HCT116 (cell line): ENCODE results near the gene ACSL5. TPM values are rescaled to one million over a fixed set of nuclear protein-coding genes. Genes with fewer than 3 reads are reported as not detected.

Source experiments
- ATAC-seq: fragments of 200-7000 bp; cut with Tn5 transposase; 2 replicates; pipeline ENCODE4 v1.9.1; 2020; ENCODE audit warnings: mild to moderate bottlenecking, moderate library complexity
- BruUV-seq: library from RNA; stranded (reverse); fragments of 400-500 nt; replicated peaks from 2 replicates; lab custom pipeline; 2021; lab: Mats Ljungman, UMichigan
- CTCF ChIA-PET: fragments of 300-600 bp; sonication (Branson Sonifier 250); formaldehyde crosslinking; loops from one replicate; lab custom pipeline; 2021; ENCODE audit warnings: antibody characterized with exemption; lab: Charles Lee
- POLR2A ChIA-PET: fragments of 300-600, 350-600 bp; sonication (Branson Sonifier 250); formaldehyde crosslinking; loops from one replicate; lab custom pipeline; 2021; ENCODE audit warnings: antibody characterized with exemption; lab: Charles Lee
- RAD21 ChIA-PET, 2 experiments: fragments of 300-600 bp; sonication (Branson Sonifier 250); formaldehyde crosslinking; loops; one replicate each; lab custom pipeline; 2023; ENCODE audit warnings: low total read pairs in 2 of 2; ENCODE audit not compliant: uncharacterized antibody in 2 of 2, unreplicated experiment in 2 of 2, low non-redundant PET in 1 of 2; lab: Charles Lee
- DNase-seq: peaks from one replicate; pipeline ENCODE4 v3.0.0-alpha.2; 2010; ENCODE audit warnings: low read depth, low spot score
- H2AFZ ChIP-seq: fragments of 200-600 bp; shearing (Covaris generic), sonication (generic); 2 replicates; pipeline ENCODE4 v1.6.1; 2017; ENCODE audit warnings: low read depth, mixed run types, mixed read lengths, antibody characterized with exemption, low read length; ENCODE audit not compliant: poor library complexity, severe bottlenecking
- H3K27ac ChIP-seq: 2 replicates; pipeline ENCODE4 v1.5.1; 2012; ENCODE audit warnings: low read depth, low read length
- H3K27me3 ChIP-seq: fragments of 200-600 bp; sonication (generic); 2 replicates; pipeline ENCODE4 v1.6.1; 2016; ENCODE audit warnings: mixed run types, low read length, mixed read lengths; ENCODE audit not compliant: insufficient read depth
- H3K36me3 ChIP-seq, 2 experiments: fragments of 200-500 bp in 1 of 2; fragments of 200-600 bp in 1 of 2; sonication (Bioruptor generic) in 1 of 2; sonication (generic) in 1 of 2; 2 replicates each; pipeline versions ENCODE4 v1.5.1 to v1.6.1; 2014 to 2016; ENCODE audit warnings: low read length in 2 of 2, inconsistent platforms in 1 of 2, mixed read lengths in 1 of 2, mixed run types in 1 of 2; ENCODE audit not compliant: insufficient read depth in 2 of 2, control insufficient read depth in 1 of 2
- H3K4me1 ChIP-seq, 2 experiments: fragments of 200-600 bp in 1 of 2; sonication (generic) in 1 of 2; 2 replicates each; pipeline versions ENCODE4 v1.5.1 to v1.6.1; 2012 to 2017; ENCODE audit warnings: low read length in 2 of 2, inconsistent platforms in 1 of 2, mild to moderate bottlenecking in 1 of 2, mixed read lengths in 1 of 2, mixed run types in 1 of 2, moderate library complexity in 1 of 2; ENCODE audit not compliant: insufficient read depth in 2 of 2, control insufficient read depth in 1 of 2
- H3K4me2 ChIP-seq: fragments of 200-600 bp; sonication (generic); 2 replicates; pipeline ENCODE4 v1.6.1; 2017; ENCODE audit warnings: mixed run types, low read length, mixed read lengths
- H3K4me3 ChIP-seq, 2 experiments: fragments of 200-600 bp in 1 of 2; sonication (generic) in 1 of 2; replicated peaks in 1 of 2; 2 replicates each; pipeline ENCODE4 v1.5.1; 2011 to 2016; ENCODE audit warnings: low read length in 2 of 2, control low read depth in 1 of 2, low read depth in 1 of 2, mild to moderate bottlenecking in 1 of 2, mixed read lengths in 1 of 2, mixed run types in 1 of 2
- H3K79me2 ChIP-seq: fragments of 200-600 bp; sonication (generic); 2 replicates; pipeline ENCODE4 v1.6.1; 2017; ENCODE audit warnings: mild to moderate bottlenecking, mixed run types, low read length, moderate library complexity, mixed read lengths; ENCODE audit not compliant: insufficient read depth
- H3K9ac ChIP-seq: fragments of 200-600 bp; sonication (generic); 2 replicates; pipeline ENCODE4 v1.6.1; 2016; ENCODE audit warnings: low read length, mixed read lengths
- H3K9me2 ChIP-seq: fragments of 200-600 bp; sonication (generic), shearing (Covaris generic); 2 replicates; pipeline ENCODE4 v1.6.1; 2017; ENCODE audit warnings: mixed run types, mild to moderate bottlenecking, moderate library complexity; ENCODE audit not compliant: insufficient read depth
- H3K9me3 ChIP-seq, 2 experiments: fragments of 200-500 bp in 1 of 2; fragments of 200-600 bp in 1 of 2; sonication (Bioruptor generic) in 1 of 2; sonication (generic) in 1 of 2; 2 replicates each; pipeline ENCODE4 v1.6.1; 2014 to 2017; ENCODE audit warnings: low read length in 2 of 2, mixed read lengths in 2 of 2, inconsistent platforms in 1 of 2, low read depth in 1 of 2, mild to moderate bottlenecking in 1 of 2, mixed run types in 1 of 2, moderate library complexity in 1 of 2; ENCODE audit not compliant: control insufficient read depth in 1 of 2, insufficient read depth in 1 of 2
- H4K20me1 ChIP-seq: fragments of 200-600 bp; sonication (generic), shearing (Covaris generic); 2 replicates; pipeline ENCODE4 v1.6.1; 2017; ENCODE audit warnings: mixed run types, mild to moderate bottlenecking, moderate library complexity; ENCODE audit not compliant: insufficient read depth
- CBX3 ChIP-seq: IDR thresholded peaks from 2 replicates; pipeline ENCODE4 v1.6.1; 2012; ENCODE audit warnings: low read depth
- CEBPB ChIP-seq: IDR thresholded peaks from 2 replicates; pipeline ENCODE4 v1.6.1; 2012; ENCODE audit warnings: low read depth
- CTCF ChIP-seq, 3 experiments: fragments of 200-600 bp in 1 of 3; sonication (generic) in 1 of 3; IDR thresholded peaks in 2 of 3; conservative IDR thresholded peaks in 1 of 3; 2 replicates each; pipeline ENCODE4 v1.5.1; 2012 to 2017; ENCODE audit warnings: low read depth in 2 of 3, low read length in 2 of 3, antibody characterized with exemption in 1 of 3, borderline replicate concordance in 1 of 3, control low read depth in 1 of 3, mild to moderate bottlenecking in 1 of 3, mixed read lengths in 1 of 3, mixed run types in 1 of 3, moderate library complexity in 1 of 3; ENCODE audit not compliant: insufficient read depth in 1 of 3
- EGR1 ChIP-seq: IDR thresholded peaks from 2 replicates; pipeline ENCODE4 v1.6.1; 2012; ENCODE audit warnings: low read depth
- EZH2 ChIP-seq: fragments of 200-600 bp; sonication (generic); IDR thresholded peaks from 2 replicates; pipeline ENCODE4 v1.6.1; 2017; ENCODE audit warnings: antibody characterized with exemption, mixed run types
- FOSL1 ChIP-seq: IDR thresholded peaks from 2 replicates; pipeline ENCODE4 v1.6.1; 2012; ENCODE audit warnings: low read depth
- JUND ChIP-seq: IDR thresholded peaks from 2 replicates; pipeline ENCODE4 v1.6.1; 2012
- MAX ChIP-seq: IDR thresholded peaks from 2 replicates; pipeline ENCODE4 v1.6.1; 2012
- POLR2A ChIP-seq: IDR thresholded peaks from 2 replicates; pipeline ENCODE4 v1.7.0; 2011; ENCODE audit warnings: borderline replicate concordance; ENCODE audit not compliant: insufficient read depth, insufficient read length; ENCODE audit errors: extremely low read depth
- YY1 ChIP-seq: IDR thresholded peaks from 2 replicates; pipeline ENCODE4 v1.6.1; 2011; ENCODE audit warnings: low read length, low read depth, moderate library complexity, mild to moderate bottlenecking; ENCODE audit not compliant: insufficient replicate concordance; ENCODE audit errors: extremely low read depth
- ZBTB33 ChIP-seq: IDR thresholded peaks from 2 replicates; pipeline ENCODE4 v1.6.1; 2011; ENCODE audit warnings: mild to moderate bottlenecking, low read length, moderate library complexity; ENCODE audit not compliant: insufficient replicate concordance; ENCODE audit errors: extremely low read depth
- ZFX ChIP-seq: fragments of 450-650 bp; IDR thresholded peaks from 2 replicates; pipeline ENCODE4 v1.6.1; 2017
- ZNF274 ChIP-seq: fragments of 200-500 bp; sonication (Bioruptor generic); IDR thresholded peaks from 2 replicates; pipeline ENCODE4 v1.6.1; 2014; ENCODE audit warnings: mild to moderate bottlenecking, low read depth, low read length, inconsistent platforms
- intact Hi-C: fragments of 100-400 bp; cut with micrococcal nuclease; formaldehyde crosslinking; loops from 2 replicates; pipeline ENCODE4 v1.10.0; 2022
- total RNA-seq: library from RNA; stranded (reverse); gene quantifications from one replicate; pipeline ENCODE4 v1.2.1, GENCODE V29; 2021; ENCODE audit not compliant: unreplicated experiment

The ACSL5 gene
- total RNA-seq, 1 experiment from 2014 or later = 195 TPM

- Histone ChIP-seq H3K4me1 (peaks cover 31 to 67% of the 10 kb centered on the region in 2 experiments), H3K4me3 (no peak overlapping the region), H3K36me3 (peaks cover 65 to 88% of the 10 kb centered on the region in 2 experiments), H2AFZ (no peak overlapping the region), H3K9me2 (no peaks in the 10 kb centered on the region), H3K4me2 (no peak overlapping the region), H3K27ac (no peak overlapping the region), H4K20me1 (no peaks in the 10 kb centered on the region), H3K27me3 (no peaks in the 10 kb centered on the region), H3K9ac (no peak overlapping the region), H3K79me2 (no peaks in the 10 kb centered on the region), H3K9me3 (no peaks in the 10 kb centered on the region; a peak in 1 of 4 replicates)
- no peak for TF ChIP-seq CBX3
- no peak for TF ChIP-seq EZH2
- no peak for TF ChIP-seq MAX
- no peak for TF ChIP-seq YY1
- no peak for TF ChIP-seq EGR1
- no peak for TF ChIP-seq ZBTB33
- no peak for TF ChIP-seq ZFX
- TF ChIP-seq POLR2A = no peak
- BruUV-seq = no TSS peak
- ChIA-PET RAD21 (no interaction called here), CTCF (interaction anchor here (1.2 kb wide), 1 partner anchor 270 kb away, joined by 4 read pairs; no protein-coding TSS in a partner anchor), POLR2A (no interaction called here)
- ATAC-seq = no peak
- intact Hi-C loops = no loop called here
- no peak for DNase-seq
Observed at GRCh38 chr10:112407696-112408095, 33.8 kb downstream of the ACSL5 start.

- no peaks in the 10 kb centered on the region; a peak in 1 of 4 replicates for H3K9me3 ChIP-seq
- ATAC-seq = no peak
- no peak overlapping the region for H3K9ac ChIP-seq
- CTCF ChIA-PET = interaction anchor here (0.9 to 1.9 kb wide), 2 partner anchors 9 to 26 kb away, joined by 3 to 6 read pairs; no protein-coding TSS in a partner anchor
- no peaks in the 10 kb centered on the region for H3K9me2 ChIP-seq
- H4K20me1 ChIP-seq = no peaks in the 10 kb centered on the region
- RAD21 ChIA-PET = no interaction called here
- intact Hi-C loops = no loop called here
- no peaks in the 10 kb centered on the region for H3K79me2 ChIP-seq
- H3K27me3 ChIP-seq = no peaks in the 10 kb centered on the region
- H3K36me3 ChIP-seq = peaks cover 74 to 78% of the 10 kb centered on the region in 2 experiments
- no peak overlapping the region for H3K4me2 ChIP-seq
- DNase-seq = no peak
- H2AFZ ChIP-seq = no peak overlapping the region
- no peak overlapping the region for H3K4me3 ChIP-seq
- no TSS peak for BruUV-seq
- H3K27ac ChIP-seq = no peak overlapping the region
- peaks cover 21 to 51% of the 10 kb centered on the region in 2 experiments for H3K4me1 ChIP-seq
- POLR2A ChIA-PET = interaction anchor here (1.3 kb wide), 1 partner anchor 16 kb away, joined by 3 read pairs; no protein-coding TSS in a partner anchor
- no peak for TF ChIP-seq EGR1
- TF ChIP-seq ZFX = no peak
- TF ChIP-seq CEBPB = no peak
- TF ChIP-seq JUND = no peak
- no peak for TF ChIP-seq ZNF274
- TF ChIP-seq YY1 = no peak
- no peak for TF ChIP-seq CTCF (IDR thresholded peaks at IDR 0.05 in 2 of 3, conservative IDR thresholded peaks at IDR 0.05 in 1 of 3; ENCODE audit: borderline replicate concordance in 1 of 3, insufficient read depth in 1 of 3, low read depth in 2 of 3, low read length in 2 of 3)
- TF ChIP-seq FOSL1 = no peak
- TF ChIP-seq EZH2 = no peak
- TF ChIP-seq CBX3 = no peak
Observed at GRCh38 chr10:112409299-112409698, 35.4 kb downstream of the ACSL5 start.
